HCT116 (cell line): Measurements from ENCODE around the gene IQSEC3. TPM values are rescaled to one million over a fixed set of nuclear protein-coding genes. Genes with fewer than 3 reads are reported as not detected.

ENCODE experiments used
- ATAC-seq: fragments of 200-7000 bp; cut with Tn5 transposase; 2 replicates; pipeline ENCODE4 v1.9.1; 2020; ENCODE audit warnings: mild to moderate bottlenecking, moderate library complexity
- BruUV-seq: library from RNA; stranded (reverse); fragments of 400-500 nt; replicated peaks from 2 replicates; lab custom pipeline; 2021; lab: Mats Ljungman, UMichigan
- CTCF ChIA-PET: fragments of 300-600 bp; sonication (Branson Sonifier 250); formaldehyde crosslinking; loops from one replicate; lab custom pipeline; 2021; ENCODE audit warnings: antibody characterized with exemption; lab: Charles Lee
- POLR2A ChIA-PET: fragments of 300-600, 350-600 bp; sonication (Branson Sonifier 250); formaldehyde crosslinking; loops from one replicate; lab custom pipeline; 2021; ENCODE audit warnings: antibody characterized with exemption; lab: Charles Lee
- RAD21 ChIA-PET, 2 experiments: fragments of 300-600 bp; sonication (Branson Sonifier 250); formaldehyde crosslinking; loops; one replicate each; lab custom pipeline; 2023; ENCODE audit warnings: low total read pairs in 2 of 2; ENCODE audit not compliant: uncharacterized antibody in 2 of 2, unreplicated experiment in 2 of 2, low non-redundant PET in 1 of 2; lab: Charles Lee
- DNase-seq: peaks from one replicate; pipeline ENCODE4 v3.0.0-alpha.2; 2010; ENCODE audit warnings: low read depth, low spot score
- H2AFZ ChIP-seq: fragments of 200-600 bp; shearing (Covaris generic), sonication (generic); 2 replicates; pipeline ENCODE4 v1.6.1; 2017; ENCODE audit warnings: low read depth, mixed run types, mixed read lengths, antibody characterized with exemption, low read length; ENCODE audit not compliant: poor library complexity, severe bottlenecking
- H3K27ac ChIP-seq: 2 replicates; pipeline ENCODE4 v1.5.1; 2012; ENCODE audit warnings: low read depth, low read length
- H3K27me3 ChIP-seq: fragments of 200-600 bp; sonication (generic); 2 replicates; pipeline ENCODE4 v1.6.1; 2016; ENCODE audit warnings: mixed run types, low read length, mixed read lengths; ENCODE audit not compliant: insufficient read depth
- H3K36me3 ChIP-seq, 2 experiments: fragments of 200-500 bp in 1 of 2; fragments of 200-600 bp in 1 of 2; sonication (Bioruptor generic) in 1 of 2; sonication (generic) in 1 of 2; 2 replicates each; pipeline versions ENCODE4 v1.5.1 to v1.6.1; 2014 to 2016; ENCODE audit warnings: low read length in 2 of 2, inconsistent platforms in 1 of 2, mixed read lengths in 1 of 2, mixed run types in 1 of 2; ENCODE audit not compliant: insufficient read depth in 2 of 2, control insufficient read depth in 1 of 2
- H3K4me1 ChIP-seq, 2 experiments: fragments of 200-600 bp in 1 of 2; sonication (generic) in 1 of 2; 2 replicates each; pipeline versions ENCODE4 v1.5.1 to v1.6.1; 2012 to 2017; ENCODE audit warnings: low read length in 2 of 2, inconsistent platforms in 1 of 2, mild to moderate bottlenecking in 1 of 2, mixed read lengths in 1 of 2, mixed run types in 1 of 2, moderate library complexity in 1 of 2; ENCODE audit not compliant: insufficient read depth in 2 of 2, control insufficient read depth in 1 of 2
- H3K4me2 ChIP-seq: fragments of 200-600 bp; sonication (generic); 2 replicates; pipeline ENCODE4 v1.6.1; 2017; ENCODE audit warnings: mixed run types, low read length, mixed read lengths
- H3K4me3 ChIP-seq, 2 experiments: fragments of 200-600 bp in 1 of 2; sonication (generic) in 1 of 2; replicated peaks in 1 of 2; 2 replicates each; pipeline ENCODE4 v1.5.1; 2011 to 2016; ENCODE audit warnings: low read length in 2 of 2, control low read depth in 1 of 2, low read depth in 1 of 2, mild to moderate bottlenecking in 1 of 2, mixed read lengths in 1 of 2, mixed run types in 1 of 2
- H3K79me2 ChIP-seq: fragments of 200-600 bp; sonication (generic); 2 replicates; pipeline ENCODE4 v1.6.1; 2017; ENCODE audit warnings: mild to moderate bottlenecking, mixed run types, low read length, moderate library complexity, mixed read lengths; ENCODE audit not compliant: insufficient read depth
- H3K9ac ChIP-seq: fragments of 200-600 bp; sonication (generic); 2 replicates; pipeline ENCODE4 v1.6.1; 2016; ENCODE audit warnings: low read length, mixed read lengths
- H3K9me2 ChIP-seq: fragments of 200-600 bp; sonication (generic), shearing (Covaris generic); 2 replicates; pipeline ENCODE4 v1.6.1; 2017; ENCODE audit warnings: mixed run types, mild to moderate bottlenecking, moderate library complexity; ENCODE audit not compliant: insufficient read depth
- H3K9me3 ChIP-seq, 2 experiments: fragments of 200-500 bp in 1 of 2; fragments of 200-600 bp in 1 of 2; sonication (Bioruptor generic) in 1 of 2; sonication (generic) in 1 of 2; 2 replicates each; pipeline ENCODE4 v1.6.1; 2014 to 2017; ENCODE audit warnings: low read length in 2 of 2, mixed read lengths in 2 of 2, inconsistent platforms in 1 of 2, low read depth in 1 of 2, mild to moderate bottlenecking in 1 of 2, mixed run types in 1 of 2, moderate library complexity in 1 of 2; ENCODE audit not compliant: control insufficient read depth in 1 of 2, insufficient read depth in 1 of 2
- H4K20me1 ChIP-seq: fragments of 200-600 bp; sonication (generic), shearing (Covaris generic); 2 replicates; pipeline ENCODE4 v1.6.1; 2017; ENCODE audit warnings: mixed run types, mild to moderate bottlenecking, moderate library complexity; ENCODE audit not compliant: insufficient read depth
- CBX3 ChIP-seq: IDR thresholded peaks from 2 replicates; pipeline ENCODE4 v1.6.1; 2012; ENCODE audit warnings: low read depth
- CEBPB ChIP-seq: IDR thresholded peaks from 2 replicates; pipeline ENCODE4 v1.6.1; 2012; ENCODE audit warnings: low read depth
- CTCF ChIP-seq, 3 experiments: fragments of 200-600 bp in 1 of 3; sonication (generic) in 1 of 3; IDR thresholded peaks in 2 of 3; conservative IDR thresholded peaks in 1 of 3; 2 replicates each; pipeline ENCODE4 v1.5.1; 2012 to 2017; ENCODE audit warnings: low read depth in 2 of 3, low read length in 2 of 3, antibody characterized with exemption in 1 of 3, borderline replicate concordance in 1 of 3, control low read depth in 1 of 3, mild to moderate bottlenecking in 1 of 3, mixed read lengths in 1 of 3, mixed run types in 1 of 3, moderate library complexity in 1 of 3; ENCODE audit not compliant: insufficient read depth in 1 of 3
- ELF1 ChIP-seq: IDR thresholded peaks from 2 replicates; pipeline ENCODE4 v1.6.1; 2012; ENCODE audit warnings: low read depth, borderline replicate concordance
- EZH2 ChIP-seq: fragments of 200-600 bp; sonication (generic); IDR thresholded peaks from 2 replicates; pipeline ENCODE4 v1.6.1; 2017; ENCODE audit warnings: antibody characterized with exemption, mixed run types
- FOSL1 ChIP-seq: IDR thresholded peaks from 2 replicates; pipeline ENCODE4 v1.6.1; 2012; ENCODE audit warnings: low read depth
- POLR2A ChIP-seq: IDR thresholded peaks from 2 replicates; pipeline ENCODE4 v1.7.0; 2011; ENCODE audit warnings: borderline replicate concordance; ENCODE audit not compliant: insufficient read depth, insufficient read length; ENCODE audit errors: extremely low read depth
- POLR2AphosphoS5 ChIP-seq: IDR thresholded peaks from 2 replicates; pipeline ENCODE4 v1.6.1; 2011; ENCODE audit warnings: mild to moderate bottlenecking, low read depth, low read length, moderate library complexity
- SRF ChIP-seq: IDR thresholded peaks from 2 replicates; pipeline ENCODE4 v1.6.1; 2012; ENCODE audit warnings: low read depth
- TCF7L2 ChIP-seq: IDR thresholded peaks from 2 replicates; pipeline ENCODE4 v1.7.0; 2011; ENCODE audit warnings: borderline replicate concordance, inconsistent platforms; ENCODE audit not compliant: insufficient read depth, insufficient read length; ENCODE audit errors: extremely low read depth
- YY1 ChIP-seq: IDR thresholded peaks from 2 replicates; pipeline ENCODE4 v1.6.1; 2011; ENCODE audit warnings: low read length, low read depth, moderate library complexity, mild to moderate bottlenecking; ENCODE audit not compliant: insufficient replicate concordance; ENCODE audit errors: extremely low read depth
- ZBTB33 ChIP-seq: IDR thresholded peaks from 2 replicates; pipeline ENCODE4 v1.6.1; 2011; ENCODE audit warnings: mild to moderate bottlenecking, low read length, moderate library complexity; ENCODE audit not compliant: insufficient replicate concordance; ENCODE audit errors: extremely low read depth
- ZFX ChIP-seq: fragments of 450-650 bp; IDR thresholded peaks from 2 replicates; pipeline ENCODE4 v1.6.1; 2017
- ZNF274 ChIP-seq: fragments of 200-500 bp; sonication (Bioruptor generic); IDR thresholded peaks from 2 replicates; pipeline ENCODE4 v1.6.1; 2014; ENCODE audit warnings: mild to moderate bottlenecking, low read depth, low read length, inconsistent platforms
- intact Hi-C: fragments of 100-400 bp; cut with micrococcal nuclease; formaldehyde crosslinking; loops from 2 replicates; pipeline ENCODE4 v1.10.0; 2022
- total RNA-seq: library from RNA; stranded (reverse); gene quantifications from one replicate; pipeline ENCODE4 v1.2.1, GENCODE V29; 2021; ENCODE audit not compliant: unreplicated experiment
- TF ChIP-seq, protein P1 (sequence below): IDR thresholded peaks from 2 replicates; pipeline ENCODE4 v1.6.1; 2012
- TF ChIP-seq, protein P2 (sequence below): IDR thresholded peaks from 2 replicates; pipeline ENCODE4 v1.6.1; 2012

The IQSEC3 gene
- total RNA-seq, 1 experiment from 2014 or later: not detected

- Histone ChIP-seq H3K9me3 (no peaks in the 10 kb centered on the region), H4K20me1 (no peaks in the 10 kb centered on the region), H3K4me1 (peaks cover 7 to 19% of the 10 kb centered on the region in 2 experiments), H3K9me2 (no peaks in the 10 kb centered on the region), H3K4me3 (no peak overlapping the region), H3K9ac (no peak overlapping the region), H3K4me2 (no peak overlapping the region), H3K27me3 (peaks cover 9% of the 10 kb centered on the region; the same call in 1 of the 2 replicates), H3K79me2 (no peaks in the 10 kb centered on the region), H2AFZ (no peak overlapping the region), H3K36me3 (no peaks in the 10 kb centered on the region), H3K27ac (no peak overlapping the region)
- ChIA-PET RAD21 (interaction anchor here in 1 of 2 experiments (0.8 kb wide), 1 partner anchor 50 kb away, joined by 4 read pairs; no protein-coding TSS in a partner anchor), CTCF (no interaction called here), POLR2A (no interaction called here)
- TF ChIP-seq SRF (no peak), ELF1 (no peak), TCF7L2 (no peak), POLR2AphosphoS5 (no peak), EZH2 (no peak), POLR2A (no peak), ZFX (no peak), CTCF (IDR thresholded peaks at IDR 0.05 in 2 of 3, conservative IDR thresholded peaks at IDR 0.05 in 1 of 3; ENCODE audit: borderline replicate concordance in 1 of 3, insufficient read depth in 1 of 3, low read depth in 2 of 3, low read length in 2 of 3) (no peak), ZNF274 (no peak), FOSL1 (no peak), CBX3 (no peak), YY1 (no peak), ZBTB33 (no peak), CEBPB (no peak)
- TF ChIP-seq, protein P1, sequence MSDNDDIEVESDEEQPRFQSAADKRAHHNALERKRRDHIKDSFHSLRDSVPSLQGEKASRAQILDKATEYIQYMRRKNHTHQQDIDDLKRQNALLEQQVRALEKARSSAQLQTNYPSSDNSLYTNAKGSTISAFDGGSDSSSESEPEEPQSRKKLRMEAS: no peak
- TF ChIP-seq, protein P2, sequence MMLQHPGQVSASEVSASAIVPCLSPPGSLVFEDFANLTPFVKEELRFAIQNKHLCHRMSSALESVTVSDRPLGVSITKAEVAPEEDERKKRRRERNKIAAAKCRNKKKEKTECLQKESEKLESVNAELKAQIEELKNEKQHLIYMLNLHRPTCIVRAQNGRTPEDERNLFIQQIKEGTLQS: no peak
- peak; percentile 49 for ATAC-seq
- peak; percentile 44 for DNase-seq
- intact Hi-C loops: no loop called here
- no TSS peak for BruUV-seq
These were observed 36.8 kb downstream of the IQSEC3 start for GRCh38 chr12:103169-103981.
